Panc1 (cell line): Measurements from ENCODE around the gene EIF5A.

ENCODE experiments used
- POLR2AphosphoS5 ChIP-seq: IDR thresholded peaks from 2 replicates; pipeline ENCODE4 v1.6.1; 2012; ENCODE audit warnings: mild to moderate bottlenecking, low read depth, low read length, moderate library complexity
- REST ChIP-seq, 2 experiments: IDR thresholded peaks; 2 replicates each; pipeline ENCODE4 v1.6.1; 2011 to 2012; ENCODE audit warnings: low read depth in 2 of 2, control low read depth in 1 of 2, low read length in 1 of 2, mild to moderate bottlenecking in 1 of 2, moderate library complexity in 1 of 2; ENCODE audit not compliant: insufficient read depth in 1 of 2
- SIN3A ChIP-seq: IDR thresholded peaks from 2 replicates; pipeline ENCODE4 v1.6.1; 2012; ENCODE audit warnings: low read depth, mild to moderate bottlenecking, low read length, moderate library complexity, borderline replicate concordance; ENCODE audit not compliant: insufficient read depth
- TCF7L2 ChIP-seq: IDR thresholded peaks from 2 replicates; pipeline ENCODE4 v1.6.1; 2011; ENCODE audit warnings: mild to moderate bottlenecking, low read depth, low read length, inconsistent platforms
- TF ChIP-seq, protein P1 (sequence below): fragments of 450-650 bp; IDR thresholded peaks from 2 replicates; pipeline ENCODE4 v1.5.1; 2017; ENCODE audit warnings: mild to moderate bottlenecking

DNA sequence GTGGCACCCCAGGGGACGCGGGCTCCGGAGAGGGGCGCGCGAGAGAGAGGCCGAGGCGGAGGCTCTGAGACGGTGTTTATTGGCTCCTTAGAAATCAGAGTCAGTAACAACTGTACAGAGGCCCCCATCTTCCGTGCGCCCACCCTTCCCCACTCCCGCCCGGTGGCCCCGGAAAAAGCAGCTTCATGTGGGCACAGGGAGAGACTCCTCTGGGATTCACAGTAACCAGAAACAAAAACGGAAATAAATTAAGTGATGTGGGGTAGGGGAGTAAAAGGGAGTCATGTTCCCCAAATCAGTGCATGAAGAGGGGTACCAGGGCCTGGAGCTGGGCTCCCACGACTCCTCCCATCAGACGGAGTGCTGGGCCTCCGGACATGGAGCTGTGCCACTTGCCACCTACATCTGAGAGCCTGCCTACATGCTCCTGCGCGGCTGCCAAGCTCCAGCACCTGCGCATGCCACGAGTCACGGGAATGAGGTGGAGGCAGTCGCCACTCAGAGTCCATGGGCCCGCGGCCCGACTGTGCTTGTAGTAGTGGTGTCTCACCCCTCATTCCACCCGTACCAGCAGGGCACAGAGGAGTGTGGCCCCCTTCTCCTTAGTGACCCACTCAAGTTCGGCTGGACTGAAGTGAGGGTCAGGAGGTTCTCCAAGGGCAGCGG is 8.3 kb downstream of the EIF5A start:
- TF ChIP-seq, protein P1, sequence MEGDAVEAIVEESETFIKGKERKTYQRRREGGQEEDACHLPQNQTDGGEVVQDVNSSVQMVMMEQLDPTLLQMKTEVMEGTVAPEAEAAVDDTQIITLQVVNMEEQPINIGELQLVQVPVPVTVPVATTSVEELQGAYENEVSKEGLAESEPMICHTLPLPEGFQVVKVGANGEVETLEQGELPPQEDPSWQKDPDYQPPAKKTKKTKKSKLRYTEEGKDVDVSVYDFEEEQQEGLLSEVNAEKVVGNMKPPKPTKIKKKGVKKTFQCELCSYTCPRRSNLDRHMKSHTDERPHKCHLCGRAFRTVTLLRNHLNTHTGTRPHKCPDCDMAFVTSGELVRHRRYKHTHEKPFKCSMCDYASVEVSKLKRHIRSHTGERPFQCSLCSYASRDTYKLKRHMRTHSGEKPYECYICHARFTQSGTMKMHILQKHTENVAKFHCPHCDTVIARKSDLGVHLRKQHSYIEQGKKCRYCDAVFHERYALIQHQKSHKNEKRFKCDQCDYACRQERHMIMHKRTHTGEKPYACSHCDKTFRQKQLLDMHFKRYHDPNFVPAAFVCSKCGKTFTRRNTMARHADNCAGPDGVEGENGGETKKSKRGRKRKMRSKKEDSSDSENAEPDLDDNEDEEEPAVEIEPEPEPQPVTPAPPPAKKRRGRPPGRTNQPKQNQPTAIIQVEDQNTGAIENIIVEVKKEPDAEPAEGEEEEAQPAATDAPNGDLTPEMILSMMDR: no peak
- no peak for TF ChIP-seq POLR2AphosphoS5
- no peak for TF ChIP-seq SIN3A
- TF ChIP-seq REST (IDR thresholded peaks at IDR 0.05; ENCODE audit: insufficient read depth in 1 of 2, low read depth in 2 of 2, low read length in 1 of 2): no peak
- TF ChIP-seq TCF7L2: no peak
